Mammary epithelial cell (primary cell): ENCODE results near the gene STX10.

Source experiments
- EZH2 ChIP-seq: IDR thresholded peaks from 2 replicates; pipeline ENCODE4 v1.6.1; 2012; ENCODE audit warnings: low read length, inconsistent platforms, borderline replicate concordance
- TF ChIP-seq, protein P1 (sequence below), 2 donors: IDR thresholded peaks in 1 of 2; conservative IDR thresholded peaks in 1 of 2; 2 replicates each; pipeline ENCODE4 v1.5.1; 2011 to 2012; ENCODE audit warnings: inconsistent platforms in 2 of 2, low read length in 2 of 2, mild to moderate bottlenecking in 2 of 2, control low read depth in 1 of 2, low read depth in 1 of 2; ENCODE audit not compliant: insufficient read depth in 1 of 2; ENCODE audit errors: extremely low read depth in 1 of 2

GRCh38 chr19:13117772-13118423 is 32.3 kb downstream of the STX10 start, which contains the start of gene NACC1:
- TF ChIP-seq, protein P1, sequence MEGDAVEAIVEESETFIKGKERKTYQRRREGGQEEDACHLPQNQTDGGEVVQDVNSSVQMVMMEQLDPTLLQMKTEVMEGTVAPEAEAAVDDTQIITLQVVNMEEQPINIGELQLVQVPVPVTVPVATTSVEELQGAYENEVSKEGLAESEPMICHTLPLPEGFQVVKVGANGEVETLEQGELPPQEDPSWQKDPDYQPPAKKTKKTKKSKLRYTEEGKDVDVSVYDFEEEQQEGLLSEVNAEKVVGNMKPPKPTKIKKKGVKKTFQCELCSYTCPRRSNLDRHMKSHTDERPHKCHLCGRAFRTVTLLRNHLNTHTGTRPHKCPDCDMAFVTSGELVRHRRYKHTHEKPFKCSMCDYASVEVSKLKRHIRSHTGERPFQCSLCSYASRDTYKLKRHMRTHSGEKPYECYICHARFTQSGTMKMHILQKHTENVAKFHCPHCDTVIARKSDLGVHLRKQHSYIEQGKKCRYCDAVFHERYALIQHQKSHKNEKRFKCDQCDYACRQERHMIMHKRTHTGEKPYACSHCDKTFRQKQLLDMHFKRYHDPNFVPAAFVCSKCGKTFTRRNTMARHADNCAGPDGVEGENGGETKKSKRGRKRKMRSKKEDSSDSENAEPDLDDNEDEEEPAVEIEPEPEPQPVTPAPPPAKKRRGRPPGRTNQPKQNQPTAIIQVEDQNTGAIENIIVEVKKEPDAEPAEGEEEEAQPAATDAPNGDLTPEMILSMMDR (conservative IDR thresholded peaks at IDR 0.05 in 1 of 2, IDR thresholded peaks at IDR 0.05 in 1 of 2; ENCODE audit: extremely low read depth in 1 of 2, insufficient read depth in 1 of 2, low read depth in 1 of 2, low read length in 2 of 2), result no peak
- TF ChIP-seq EZH2, result no peak
